HG02981 (cell line): ENCODE data around the gene SMIM7.
"Not testable (repeated sequence)": the region's sequence is repeated elsewhere in the genome, so short reads cannot be mapped to it uniquely, and the experiment has no call there.

Source experiments
- ATAC-seq: cut with Tn5 transposase; IDR thresholded peaks from one replicate; pipeline ENCODE4 v1.9.1; 2021; ENCODE audit warnings: mild to moderate bottlenecking, moderate library complexity; ENCODE audit not compliant: unreplicated experiment

The SMIM7 gene

DNA sequence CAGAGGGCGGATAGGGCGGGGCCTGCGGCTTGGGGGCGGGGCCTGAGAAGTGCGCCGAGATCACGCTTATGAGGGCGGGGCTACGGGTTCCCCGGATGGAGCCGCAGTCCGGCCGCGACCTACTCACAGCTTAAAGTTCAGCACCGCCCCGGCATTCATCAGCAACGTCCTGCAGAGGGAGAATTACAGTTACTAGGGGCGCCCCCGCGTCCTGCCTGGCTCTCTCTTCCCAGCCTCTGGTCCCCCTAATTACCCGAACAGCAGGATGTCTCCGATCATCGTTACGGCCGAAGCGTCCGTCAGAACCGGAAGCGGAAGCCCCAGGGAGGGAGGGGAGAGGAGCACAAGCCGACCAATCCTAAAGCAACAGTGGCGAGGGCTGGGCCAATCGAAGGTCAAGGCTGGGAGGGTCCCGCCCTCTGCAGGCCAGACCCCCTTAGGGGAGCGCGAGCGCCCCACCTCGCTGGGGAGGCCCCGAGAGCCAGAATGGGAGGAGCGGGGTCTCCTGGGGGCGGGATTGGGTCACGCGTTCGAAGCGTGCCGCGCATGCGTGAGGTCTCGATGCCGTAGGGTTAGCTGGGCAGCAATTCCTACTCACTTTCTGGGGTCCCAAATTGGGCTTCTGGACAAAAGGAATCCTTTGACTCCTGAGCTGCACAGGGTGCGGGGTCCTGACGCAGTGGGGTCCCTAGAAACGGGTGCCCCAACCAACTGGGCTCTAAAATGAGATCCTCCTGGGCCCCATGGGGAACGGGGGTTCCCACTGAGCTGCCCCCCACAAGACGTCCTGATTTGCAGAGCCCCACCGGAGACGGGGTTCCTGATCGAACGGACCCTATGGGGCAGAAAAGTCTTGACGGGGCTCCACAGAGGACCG, at the start of gene SMIM7:
Gene SMIM7, minus strand, starts transcription at position 313 of the 877 bp plus-strand sequence. Its CDS starts 34 bp downstream, at position 279.
- ATAC-seq = peak; percentile 90

DNA sequence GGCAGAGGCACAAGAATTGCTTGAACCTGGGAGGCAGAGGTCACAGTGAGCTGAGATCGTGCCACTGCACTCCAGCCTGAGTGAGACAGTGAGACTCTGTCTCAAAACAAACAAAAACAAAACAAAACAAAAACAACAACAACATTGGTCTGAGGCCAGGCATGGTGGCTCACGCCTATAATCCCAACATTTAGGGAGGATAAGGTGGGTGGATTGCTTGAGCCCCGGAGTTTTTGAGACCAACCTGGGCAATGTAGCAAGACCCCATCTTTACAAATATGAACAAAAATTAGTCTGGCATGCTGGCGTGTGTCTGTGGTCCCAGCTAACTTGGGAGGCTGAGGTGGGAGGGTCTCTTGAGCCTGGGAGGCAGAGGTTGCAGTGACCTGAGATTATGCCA, 43.7 kb upstream of the SMIM7 start:
- ATAC-seq = no peak

DNA sequence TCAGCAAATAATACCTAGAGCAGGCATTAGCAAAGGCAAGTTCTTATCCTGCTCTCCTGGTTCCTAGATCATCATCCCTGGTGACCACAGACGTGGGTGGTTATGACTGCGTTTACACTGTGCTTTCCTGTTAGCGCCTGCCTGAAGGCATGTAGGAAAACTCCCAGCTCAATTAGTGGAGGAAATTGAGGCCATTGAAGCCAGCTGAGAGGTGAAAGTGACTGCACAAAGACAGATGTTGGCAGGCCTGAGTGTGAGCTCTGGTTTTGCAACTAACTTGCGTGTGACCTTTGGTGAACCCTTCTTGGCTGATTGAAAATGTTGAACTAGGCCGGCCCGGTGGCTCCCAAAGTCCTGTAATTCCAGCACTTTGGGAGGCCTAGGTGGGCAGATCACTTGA, 42.2 kb upstream of the SMIM7 start:
- ATAC-seq = no peak

DNA sequence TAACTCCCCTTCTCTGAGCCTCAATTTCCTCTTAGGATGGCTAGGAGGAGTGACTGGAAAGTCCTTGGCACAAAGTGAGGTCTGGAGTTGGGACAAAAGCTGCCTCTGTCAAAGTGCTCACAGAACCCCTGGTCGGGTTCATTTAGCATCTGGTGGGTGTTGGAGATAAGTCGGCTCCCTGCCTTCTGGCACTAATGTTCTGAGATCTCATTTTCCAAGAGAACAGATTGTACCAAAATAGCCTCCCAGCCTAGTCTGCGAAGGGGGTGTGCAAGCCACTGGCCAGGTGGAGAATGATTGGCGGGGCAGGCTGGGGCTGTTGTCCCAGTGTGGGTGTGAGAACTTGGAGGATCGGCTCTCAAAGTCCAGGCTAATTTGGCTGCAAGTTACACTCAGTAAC, 39.0 kb upstream of the SMIM7 start:
- no peak for ATAC-seq

DNA sequence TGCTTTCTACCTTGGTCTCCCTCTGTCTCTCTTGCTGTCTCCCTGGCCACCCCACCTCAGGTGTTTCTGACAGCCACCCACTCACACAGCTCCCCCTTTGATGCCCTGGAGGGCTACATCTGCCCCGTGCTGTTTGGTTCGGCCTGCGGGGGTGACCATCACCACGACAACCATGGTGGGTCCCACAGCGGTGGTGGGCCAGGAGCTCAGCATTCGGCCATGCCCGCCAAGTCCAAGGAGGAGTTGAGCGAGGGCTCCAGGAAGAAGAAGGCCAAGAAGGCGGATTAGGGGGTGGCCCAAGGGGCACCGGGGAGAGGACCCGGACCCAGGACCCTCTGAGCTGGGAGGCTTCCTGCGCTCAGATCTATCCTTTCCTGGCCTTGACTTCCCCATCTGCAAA, 28.1 kb upstream of the SMIM7 start:
- ATAC-seq = no peak

DNA sequence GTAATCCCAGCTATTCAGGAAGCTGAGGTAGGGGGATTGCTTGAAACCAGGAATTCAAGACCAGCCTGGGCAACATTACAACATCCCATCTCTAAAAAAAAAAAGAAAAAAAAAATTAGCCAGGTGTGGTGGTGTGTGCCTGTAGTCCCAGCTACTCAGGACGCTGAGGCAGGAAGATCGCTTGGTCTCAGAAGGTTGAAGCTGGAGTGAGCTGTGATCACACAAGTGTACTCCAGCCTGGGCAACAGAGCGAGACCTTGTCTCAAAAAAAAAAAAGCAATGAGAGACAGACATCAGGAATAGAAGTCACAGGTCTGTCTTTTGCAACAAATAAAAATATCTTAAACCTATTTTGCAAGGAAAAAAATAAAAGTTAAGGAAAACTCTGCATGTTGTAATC, 24.3 kb upstream of the SMIM7 start:
- ATAC-seq = no peak

DNA sequence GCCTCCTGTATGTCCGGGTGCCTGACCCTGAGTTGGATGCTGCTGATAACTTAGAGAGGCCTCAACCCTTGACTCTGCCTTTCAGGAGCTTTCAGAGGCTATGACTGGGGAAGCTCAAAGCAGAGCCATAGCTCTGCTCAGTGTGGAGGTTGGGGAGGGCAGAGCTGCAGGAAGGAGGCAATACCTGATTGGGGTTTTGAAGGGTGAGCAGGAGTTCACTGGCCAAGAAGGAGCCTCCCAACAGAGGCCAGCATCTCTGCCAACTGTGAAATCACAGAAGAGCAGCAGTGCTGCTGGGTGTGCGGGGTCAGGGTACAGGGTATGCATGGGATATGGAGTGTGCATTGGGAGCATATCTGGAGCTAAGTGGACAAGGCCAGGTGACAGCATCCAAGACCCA, 22.6 kb upstream of the SMIM7 start:
- ATAC-seq = no peak

DNA sequence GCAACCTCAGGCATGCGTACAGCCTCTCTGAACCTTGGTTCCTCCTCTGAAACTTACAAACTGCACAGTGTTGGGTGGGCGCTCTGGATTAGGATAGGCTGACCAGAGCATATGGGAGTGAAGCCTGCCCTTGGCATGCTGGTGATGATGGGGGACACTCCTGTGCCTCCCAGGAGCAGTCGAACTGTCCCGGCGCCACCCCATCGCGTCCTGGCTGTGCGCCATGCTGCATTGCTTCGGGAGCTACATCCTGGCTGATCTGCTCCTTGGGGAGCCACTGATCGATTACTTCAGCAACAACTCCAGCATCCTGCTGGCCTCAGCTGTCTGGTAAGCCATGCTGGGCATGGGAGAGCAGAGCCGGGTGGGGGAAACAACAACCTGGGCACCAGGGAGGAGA, 19.9 kb upstream of the SMIM7 start:
- ATAC-seq = no peak

DNA sequence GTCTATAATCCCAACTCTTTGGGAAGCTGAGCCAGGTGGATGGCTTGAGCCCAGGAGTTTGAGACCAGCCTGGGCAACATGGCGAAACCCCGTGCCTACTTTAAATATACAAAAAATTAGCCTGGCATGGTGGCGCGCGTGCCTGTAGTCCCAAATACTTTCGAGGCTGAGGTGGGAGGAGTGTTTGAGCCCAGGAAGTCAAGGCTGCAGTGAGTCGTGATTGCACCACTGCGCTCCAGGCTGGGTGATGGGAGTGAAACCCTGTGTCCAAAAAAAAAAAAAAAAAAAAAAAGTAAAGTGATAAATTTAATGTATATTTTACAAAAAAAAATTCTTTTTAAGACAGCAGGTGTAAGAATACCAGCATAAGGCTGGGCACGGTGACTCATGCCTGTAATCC, 18.6 kb upstream of the SMIM7 start:
- ATAC-seq = no peak

DNA sequence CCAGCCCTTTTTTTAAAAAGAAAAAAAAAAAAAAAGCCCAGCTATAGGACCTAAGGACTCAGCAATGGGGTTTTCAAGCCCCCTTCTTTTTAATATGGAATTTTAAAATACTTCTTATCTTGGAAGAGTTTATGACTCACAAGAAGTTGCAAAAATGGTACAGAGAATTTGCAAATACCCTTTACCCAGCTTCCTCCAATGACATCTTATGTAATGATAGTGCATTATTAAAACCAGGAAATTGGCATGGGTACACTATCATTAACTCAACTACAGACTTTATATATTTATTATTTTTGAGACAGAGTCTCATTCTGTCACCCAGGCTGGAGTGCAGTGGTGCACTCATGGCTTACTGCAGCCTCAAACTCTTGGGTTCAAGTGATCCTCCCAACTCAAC, 17.1 kb upstream of the SMIM7 start:
- ATAC-seq = no peak

DNA sequence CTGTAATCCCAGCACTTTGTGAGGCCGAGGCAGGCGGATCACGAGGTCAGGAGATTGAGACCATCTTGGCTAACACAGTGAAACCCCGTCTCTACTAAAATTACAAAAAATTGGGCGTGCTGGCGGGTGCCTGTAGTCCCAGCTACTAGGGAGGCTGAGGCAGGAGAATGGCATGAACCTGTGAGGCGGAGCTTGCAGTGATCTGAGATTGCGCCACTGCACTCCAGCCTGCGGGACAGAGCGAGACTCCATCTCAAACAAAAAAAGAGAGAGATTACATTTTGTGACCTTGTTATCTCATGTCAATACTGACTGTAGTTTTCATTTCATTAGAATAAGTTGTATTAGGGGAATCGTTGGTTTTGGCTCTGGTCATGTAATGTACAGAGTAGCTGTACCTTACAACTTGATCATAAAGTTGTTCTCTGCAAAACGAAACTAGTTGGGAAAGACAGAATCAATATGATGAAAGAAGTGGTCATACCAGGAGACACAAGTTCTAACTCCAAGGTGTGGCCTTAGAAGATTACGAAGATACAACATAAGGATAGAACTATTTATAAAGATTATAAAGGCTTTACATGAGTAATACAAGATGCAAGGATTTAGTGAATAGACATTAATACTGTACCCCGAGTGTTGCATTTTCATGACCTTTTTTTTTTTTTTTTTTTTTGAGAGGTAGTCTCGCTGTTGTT, 16.3 kb upstream of the SMIM7 start:
- no peak for ATAC-seq

DNA sequence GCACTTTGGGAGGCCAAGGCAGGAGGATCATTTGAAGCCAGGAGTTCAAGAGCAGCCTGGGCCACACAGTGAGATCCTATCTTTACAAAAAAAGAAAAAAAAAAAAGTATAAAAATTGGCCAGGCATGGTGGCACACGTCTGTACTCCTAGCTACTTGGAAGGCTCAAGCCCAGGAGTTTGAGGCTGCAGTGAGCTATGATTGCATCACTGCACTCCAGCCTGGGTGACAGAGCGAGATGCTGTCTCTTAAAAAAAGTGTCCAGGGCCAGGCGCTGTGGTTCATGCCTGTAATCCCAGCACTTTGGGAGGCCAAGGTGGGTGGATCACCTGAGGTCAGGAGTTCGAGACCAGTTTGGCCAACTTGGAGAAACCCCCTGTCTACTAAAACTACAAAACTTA, 13.9 kb upstream of the SMIM7 start:
- not testable (repeated sequence) for ATAC-seq

DNA sequence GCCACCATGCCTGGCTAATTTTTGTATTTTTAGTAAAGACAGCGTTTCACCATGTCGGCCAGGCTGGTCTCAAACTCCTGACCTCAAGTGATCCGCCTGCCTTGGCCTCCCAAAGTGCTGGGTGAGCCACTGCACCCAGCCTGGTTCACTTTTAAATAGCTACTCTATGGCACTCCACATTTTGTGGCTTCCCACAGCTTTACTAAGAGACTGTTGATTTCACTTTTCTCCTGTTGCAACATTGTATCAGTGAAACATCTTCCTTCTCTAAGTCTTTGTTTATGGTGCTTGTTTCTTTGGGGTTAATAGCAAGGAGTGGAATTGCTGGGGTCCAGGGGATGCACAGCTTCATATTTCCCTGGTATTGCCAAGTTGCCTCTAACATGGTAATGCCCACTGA, 13.3 kb upstream of the SMIM7 start:
- ATAC-seq = no peak

DNA sequence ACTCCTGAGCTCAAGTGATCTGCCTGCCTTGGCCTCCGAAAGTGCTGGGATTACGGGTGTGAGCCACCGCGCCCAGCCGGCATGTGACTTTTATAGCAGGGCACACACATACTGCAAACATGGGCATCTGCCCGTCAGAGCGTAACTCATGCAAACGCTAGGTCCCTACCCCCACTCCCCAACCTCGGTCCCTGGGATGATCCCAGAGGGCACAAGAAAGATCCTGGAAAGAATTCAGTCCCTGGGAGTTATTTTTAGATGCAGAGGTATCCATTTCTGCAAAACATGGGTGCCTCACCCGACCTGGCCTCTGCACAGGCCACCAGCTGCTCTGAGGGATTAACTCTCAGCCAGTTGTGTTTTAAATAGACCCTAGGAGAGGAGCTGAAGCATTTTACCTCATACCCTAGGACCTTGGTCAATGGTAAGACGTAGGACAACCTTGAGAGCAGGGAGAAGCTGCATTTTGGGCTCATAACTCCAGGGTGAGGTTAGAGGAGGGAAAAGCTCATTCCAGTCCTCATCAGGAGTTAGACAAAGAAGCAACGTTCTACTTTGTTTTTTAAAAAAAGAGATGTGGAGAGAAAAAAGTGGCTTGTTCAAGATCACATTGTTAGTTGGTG, 11.8 kb upstream of the SMIM7 start:
- no peak for ATAC-seq

DNA sequence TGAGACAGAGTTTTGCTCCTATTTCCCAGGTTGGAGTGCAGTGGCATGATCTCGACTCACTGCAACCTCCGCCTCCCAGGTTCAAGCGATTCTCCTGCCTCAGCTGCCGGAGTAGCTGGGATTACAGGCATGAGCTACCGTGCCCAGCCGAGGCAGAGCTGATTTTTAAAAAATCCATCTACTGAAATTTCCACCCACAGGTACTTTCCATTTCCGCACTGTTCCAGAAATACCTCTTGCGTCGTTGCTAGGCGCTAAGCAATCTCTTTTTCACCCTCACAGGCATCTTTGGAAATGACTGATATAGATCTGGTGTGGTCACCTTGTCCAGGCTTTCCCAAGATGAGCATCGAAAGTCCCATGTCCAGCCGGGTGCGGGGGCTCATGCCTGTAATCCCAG, 10.3 kb upstream of the SMIM7 start:
- no peak for ATAC-seq

DNA sequence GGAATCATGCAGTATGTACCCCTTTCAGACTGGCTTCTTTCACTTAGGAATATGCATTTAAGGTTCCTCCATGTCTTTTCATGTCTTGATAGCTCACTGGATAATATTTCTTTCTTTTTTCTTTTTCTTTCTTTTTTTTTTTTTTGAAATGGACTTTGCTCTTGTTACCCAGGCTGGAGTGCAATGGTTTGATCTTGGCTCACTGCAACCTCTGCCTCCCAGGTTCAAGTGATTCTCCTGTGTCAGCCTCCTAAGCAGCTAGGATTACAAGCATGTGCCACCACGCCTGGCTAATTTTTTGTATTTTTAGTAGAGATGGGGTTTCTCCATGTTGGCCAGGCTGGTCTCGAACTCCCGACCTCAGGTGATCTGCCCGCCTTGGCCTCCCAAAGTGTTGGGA, 8.8 kb upstream of the SMIM7 start:
- not testable (repeated sequence) for ATAC-seq

DNA sequence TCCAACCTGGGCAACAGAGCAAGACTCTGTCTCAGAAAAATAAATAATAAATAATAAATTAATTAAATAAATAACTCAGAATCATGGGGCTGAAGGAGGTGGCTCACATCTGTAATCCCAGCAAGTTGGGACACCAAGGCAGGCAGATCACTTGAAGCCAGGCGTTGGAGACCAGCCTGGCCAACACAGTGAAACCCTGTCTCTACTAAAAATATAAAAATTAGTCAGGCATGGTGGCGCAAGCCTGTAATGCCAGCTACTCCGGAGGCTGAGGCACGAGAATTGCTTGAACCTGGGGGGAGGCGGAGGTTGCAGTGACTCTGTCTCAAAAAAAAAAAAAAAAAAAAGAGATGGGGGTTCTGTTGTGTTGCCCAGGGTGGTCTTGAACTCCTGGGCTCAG, 8.2 kb upstream of the SMIM7 start:
- no peak for ATAC-seq

DNA sequence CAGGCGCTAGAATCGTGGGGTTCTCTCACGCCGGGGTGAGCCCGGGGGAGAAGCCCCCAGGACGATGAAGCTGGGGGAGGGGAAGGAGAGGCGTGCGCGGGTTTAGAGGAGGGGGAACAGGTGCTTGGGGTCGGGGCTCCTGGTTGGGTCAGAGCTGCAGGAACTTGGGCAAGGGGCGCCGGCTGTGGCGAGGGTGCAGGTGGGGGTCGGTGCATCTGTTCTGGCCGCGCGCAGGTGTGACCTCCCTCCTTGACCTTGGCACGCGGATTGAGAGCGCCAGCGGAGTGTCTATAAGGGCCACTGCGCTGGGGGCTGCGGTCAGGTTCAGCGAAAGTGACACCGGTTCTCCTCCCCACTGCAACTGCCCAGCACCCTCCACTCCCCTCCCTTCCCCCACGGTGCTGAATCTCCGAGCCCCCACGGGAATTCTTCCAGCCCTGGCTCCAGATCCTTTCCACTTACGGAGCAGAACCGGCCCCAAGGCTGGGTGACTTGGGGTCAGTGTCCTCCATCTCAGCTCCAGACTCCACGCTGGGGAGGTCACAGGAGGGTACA, 1.6 kb upstream of the SMIM7 start:
- ATAC-seq = no peak

DNA sequence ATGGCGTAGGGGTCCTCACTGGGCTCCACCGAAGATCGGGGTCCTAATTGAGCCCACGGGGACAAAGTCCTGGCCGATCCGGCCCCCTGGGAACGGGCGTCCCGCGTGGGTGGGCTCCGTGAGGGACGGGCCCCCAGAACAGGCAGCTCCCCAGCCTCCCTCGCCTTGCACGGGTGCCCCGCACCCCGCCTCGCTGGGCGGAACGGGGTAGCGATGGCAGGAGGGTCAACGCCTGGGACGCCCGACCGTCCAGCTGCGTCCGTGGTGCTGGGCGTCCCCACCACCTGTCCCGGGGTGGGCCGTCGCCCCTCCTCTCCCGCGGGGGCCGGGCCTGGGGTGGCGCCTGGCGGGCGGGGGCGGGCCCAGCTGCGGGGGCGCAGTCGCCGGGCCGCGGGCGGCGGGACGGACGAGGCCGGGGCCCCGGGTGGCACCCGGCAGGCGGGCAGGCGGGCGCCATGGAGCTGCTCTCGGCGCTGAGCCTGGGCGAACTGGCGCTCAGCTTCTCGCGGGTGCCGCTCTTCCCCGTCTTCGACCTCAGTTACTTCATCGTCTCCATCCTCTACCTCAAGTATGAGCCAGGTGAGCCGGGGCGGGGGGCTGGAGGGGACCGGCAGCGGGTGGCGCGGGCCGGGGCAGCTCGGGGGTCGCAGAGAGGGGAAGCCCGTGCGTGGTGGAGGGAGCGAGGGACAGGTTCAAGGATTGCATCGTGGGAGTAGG, 977 bp upstream of the SMIM7 start, which contains the start of gene TMEM38A:
Gene TMEM38A, plus strand, starts transcription at position 377 of the 717 bp plus-strand sequence. Its CDS starts 79 bp downstream, at position 456.
- no peak for ATAC-seq

DNA sequence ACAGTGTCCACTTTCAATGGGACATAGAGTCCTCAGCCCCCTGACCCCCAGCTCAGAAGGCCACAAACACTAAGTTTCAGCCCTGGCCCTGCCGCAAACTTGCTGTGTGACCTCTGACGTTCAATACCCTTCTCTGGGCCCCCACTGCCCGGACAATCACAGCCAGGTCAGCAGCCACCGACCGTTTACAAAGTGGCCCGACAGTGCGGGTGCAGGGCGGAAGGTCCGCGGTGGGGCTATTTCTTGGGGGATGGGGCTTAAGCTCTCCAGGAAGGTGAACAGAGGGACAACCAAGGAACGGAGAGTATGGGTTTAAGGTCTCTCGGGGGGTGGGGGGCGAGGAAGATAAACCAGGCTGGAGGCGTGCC, 496 bp downstream of the SMIM7 start:
- ATAC-seq = no peak

DNA sequence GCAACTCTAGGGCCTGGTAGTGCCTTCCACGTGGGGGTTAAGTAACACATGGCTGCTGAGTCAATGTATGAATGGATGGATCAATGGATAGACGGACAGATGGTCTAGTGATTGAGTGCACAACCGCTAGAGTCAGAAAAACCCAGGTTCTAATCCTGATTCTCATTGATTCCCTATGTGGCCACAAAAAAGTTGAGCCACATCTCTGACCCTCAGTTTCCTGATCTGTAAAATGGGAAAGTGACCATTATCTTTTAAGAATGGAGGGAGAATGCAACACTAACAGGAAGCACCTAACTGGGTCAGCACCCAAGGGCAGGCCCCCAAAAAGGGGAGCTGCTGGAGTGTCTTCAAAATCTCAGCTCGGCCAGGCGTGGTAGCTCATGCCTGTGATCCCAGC, 2.6 kb downstream of the SMIM7 start:
- no peak for ATAC-seq
